Measurements from ENCODE around the gene CHRM1.

DNA sequence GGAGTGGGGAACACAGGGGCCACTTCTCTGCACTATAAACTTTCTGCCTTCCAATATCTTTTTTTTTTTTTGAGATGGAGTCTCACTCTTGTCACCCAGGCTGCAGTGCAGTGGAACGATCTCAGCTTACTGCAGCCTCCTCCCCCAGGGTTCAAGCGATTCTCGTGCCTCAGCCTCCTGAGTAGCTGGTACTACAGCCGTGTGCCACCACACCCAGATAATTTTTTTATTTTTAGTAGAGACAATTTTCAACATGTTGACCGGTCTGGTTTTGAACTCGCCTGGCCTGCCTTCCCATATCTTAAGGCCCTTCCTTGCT, 38.8 kb downstream of the CHRM1 start:
- TF ChIP-seq, protein P1, sequence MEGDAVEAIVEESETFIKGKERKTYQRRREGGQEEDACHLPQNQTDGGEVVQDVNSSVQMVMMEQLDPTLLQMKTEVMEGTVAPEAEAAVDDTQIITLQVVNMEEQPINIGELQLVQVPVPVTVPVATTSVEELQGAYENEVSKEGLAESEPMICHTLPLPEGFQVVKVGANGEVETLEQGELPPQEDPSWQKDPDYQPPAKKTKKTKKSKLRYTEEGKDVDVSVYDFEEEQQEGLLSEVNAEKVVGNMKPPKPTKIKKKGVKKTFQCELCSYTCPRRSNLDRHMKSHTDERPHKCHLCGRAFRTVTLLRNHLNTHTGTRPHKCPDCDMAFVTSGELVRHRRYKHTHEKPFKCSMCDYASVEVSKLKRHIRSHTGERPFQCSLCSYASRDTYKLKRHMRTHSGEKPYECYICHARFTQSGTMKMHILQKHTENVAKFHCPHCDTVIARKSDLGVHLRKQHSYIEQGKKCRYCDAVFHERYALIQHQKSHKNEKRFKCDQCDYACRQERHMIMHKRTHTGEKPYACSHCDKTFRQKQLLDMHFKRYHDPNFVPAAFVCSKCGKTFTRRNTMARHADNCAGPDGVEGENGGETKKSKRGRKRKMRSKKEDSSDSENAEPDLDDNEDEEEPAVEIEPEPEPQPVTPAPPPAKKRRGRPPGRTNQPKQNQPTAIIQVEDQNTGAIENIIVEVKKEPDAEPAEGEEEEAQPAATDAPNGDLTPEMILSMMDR (IDR thresholded peaks at IDR 0.05; ENCODE audit: borderline replicate concordance, extremely low read depth, low read length, poor library complexity, severe bottlenecking) = no peak
- TF ChIP-seq EZH2 (IDR thresholded peaks at IDR 0.05; ENCODE audit: borderline replicate concordance, low read depth, low read length, severe bottlenecking) = no peak

Data from DND-41 (cell line).